DOHH2 (cell line): Measurements from ENCODE around the gene PRELID2.

Experiments
- CTCF ChIP-seq: fragments of 200-600 bp; sonication (generic); IDR thresholded peaks from one replicate; pipeline ENCODE4 v1.5.1; 2014; ENCODE audit warnings: antibody characterized with exemption, mild to moderate bottlenecking, low read depth, low read length; ENCODE audit not compliant: poor library complexity, severe bottlenecking
- EZH2phosphoT487 ChIP-seq: fragments of 200-600 bp; sonication (generic); IDR thresholded peaks from 2 replicates; pipeline ENCODE4 v1.6.1; 2017; ENCODE audit warnings: borderline replicate concordance, mild to moderate bottlenecking, antibody characterized with exemption, low read length, moderate library complexity, mixed read lengths

- TF ChIP-seq CTCF (no peak), EZH2phosphoT487 (no peak)
Observed at GRCh38 chr5:145863003-145863402, 27.9 kb upstream of the PRELID2 start.
